ENCODE results near the gene MED13L.

Gene MED13L

GRCh38 chr12:116265351-116266147 is 11.9 kb downstream of the MED13L start:
- no peak for TF ChIP-seq CTCF (IDR thresholded peaks at IDR 0.05; ENCODE audit: low read depth, low read length)
- no peak for DNase-seq (ENCODE audit: extremely low read depth, low read depth)

GRCh38 chr12:116264525-116265070 is 12.9 kb downstream of the MED13L start:
- no peak for DNase-seq (ENCODE audit: extremely low read depth, low read depth)
- no peak for TF ChIP-seq CTCF (IDR thresholded peaks at IDR 0.05; ENCODE audit: low read depth, low read length)

- TF ChIP-seq CTCF (IDR thresholded peaks at IDR 0.05; ENCODE audit: low read depth, low read length) = no peak
- no peak for DNase-seq (ENCODE audit: extremely low read depth, low read depth)
Measured at GRCh38 chr12:116263844-116264243, 13.6 kb downstream of the MED13L start.

GRCh38 chr12:116263431-116263830 is 14.1 kb downstream of the MED13L start:
- DNase-seq (ENCODE audit: extremely low read depth, low read depth) = no peak
- TF ChIP-seq CTCF (IDR thresholded peaks at IDR 0.05; ENCODE audit: low read depth, low read length) = no peak

- DNase-seq (ENCODE audit: extremely low read depth, low read depth) = no peak
- TF ChIP-seq CTCF (IDR thresholded peaks at IDR 0.05; ENCODE audit: low read depth, low read length) = no peak
Measured at GRCh38 chr12:116262741-116263140, 14.8 kb downstream of the MED13L start.

- no peak for DNase-seq (ENCODE audit: extremely low read depth, low read depth)
Measured at GRCh38 chr12:116261525-116262100, 15.9 kb downstream of the MED13L start.

More at GRCh38 chr12:116261525-116262100, 15.9 kb downstream of the MED13L start:
- no peak for TF ChIP-seq CTCF (IDR thresholded peaks at IDR 0.05; ENCODE audit: low read depth, low read length)
